C4-2B (cell line): Measurements from ENCODE around the gene ARL15.
A peak's percentile ranks its signal among the peaks of the same experiment; 100 is the strongest.

Experiments used
- CTCF ChIP-seq: fragments of 450-650 bp; conservative IDR thresholded peaks from 2 replicates; pipeline ENCODE4 v1.5.1; 2017; ENCODE audit warnings: mild to moderate bottlenecking
- ZFX ChIP-seq: fragments of 450-650 bp; IDR thresholded peaks from 2 replicates; pipeline ENCODE4 v1.6.1; 2017

GRCh38 chr5:54229041-54229780, 81.2 kb downstream of the ARL15 start:
- TF ChIP-seq CTCF (peak; percentile 96), ZFX (no peak)
